ENCODE measurements around the gene SUSD4. TPM values are rescaled to one million over a fixed set of nuclear protein-coding genes. Genes with fewer than 3 reads are reported as not detected.

The SUSD4 gene, protein sequence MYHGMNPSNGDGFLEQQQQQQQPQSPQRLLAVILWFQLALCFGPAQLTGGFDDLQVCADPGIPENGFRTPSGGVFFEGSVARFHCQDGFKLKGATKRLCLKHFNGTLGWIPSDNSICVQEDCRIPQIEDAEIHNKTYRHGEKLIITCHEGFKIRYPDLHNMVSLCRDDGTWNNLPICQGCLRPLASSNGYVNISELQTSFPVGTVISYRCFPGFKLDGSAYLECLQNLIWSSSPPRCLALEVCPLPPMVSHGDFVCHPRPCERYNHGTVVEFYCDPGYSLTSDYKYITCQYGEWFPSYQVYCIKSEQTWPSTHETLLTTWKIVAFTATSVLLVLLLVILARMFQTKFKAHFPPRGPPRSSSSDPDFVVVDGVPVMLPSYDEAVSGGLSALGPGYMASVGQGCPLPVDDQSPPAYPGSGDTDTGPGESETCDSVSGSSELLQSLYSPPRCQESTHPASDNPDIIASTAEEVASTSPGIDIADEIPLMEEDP
- 1 to 10 TPM in 4 of 6 donors, under 1 TPM in 1, not detected in 1; 0.55 to 3.8 (median 2.9) TPM for total RNA-seq

DNA sequence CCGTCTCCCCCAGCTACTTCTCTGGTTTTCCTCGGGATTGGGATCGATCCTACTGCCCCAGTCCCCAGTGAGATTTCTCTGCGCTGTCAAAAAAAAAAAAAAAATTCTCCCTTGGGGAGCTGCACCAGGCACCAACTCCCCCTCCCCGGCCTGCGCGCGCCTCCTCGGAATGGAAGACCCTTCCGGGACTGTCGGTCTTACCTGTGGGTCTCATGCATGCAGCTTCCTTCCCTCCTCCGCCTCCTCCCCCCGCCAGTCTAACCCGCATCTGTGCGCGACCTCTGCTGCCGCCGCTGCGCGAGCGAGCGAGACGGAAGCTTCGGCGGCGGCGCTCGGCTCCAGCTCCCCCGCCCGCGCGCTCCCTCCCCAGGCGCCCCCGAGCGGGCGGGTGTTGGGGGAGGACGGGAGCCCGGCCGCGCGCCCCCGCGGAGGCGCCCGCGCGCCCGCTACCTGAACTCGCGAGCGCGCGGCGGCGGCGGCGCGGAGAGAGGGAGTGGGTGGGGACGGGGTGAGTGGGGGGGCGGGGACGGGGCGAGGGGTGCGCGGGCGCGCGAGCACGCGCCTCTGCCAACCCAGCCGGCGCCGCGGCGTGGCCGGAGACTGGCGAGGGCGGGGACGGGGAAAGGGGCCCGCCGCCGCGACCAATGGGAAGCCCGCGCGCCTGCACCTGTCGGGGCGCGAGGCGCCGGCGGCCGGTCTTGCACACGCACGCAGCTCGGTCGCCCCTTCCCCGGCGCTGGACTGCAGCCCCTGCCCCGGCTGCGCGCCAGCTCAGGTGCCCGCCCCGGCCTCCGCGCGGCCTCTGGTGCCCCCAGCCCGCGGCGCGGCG is at the start of gene SUSD4:
Gene SUSD4 (minus strand): TSS at position 321 of the 829 bp plus-strand sequence. CDS start 751 bp downstream, outside the sequence.
- Histone ChIP-seq H3K4me1 (peaks cover 12 to 26% (median 20%) of the 10 kb centered on the region in 4 donors), H3K27me3 (peaks cover 0 to 17% (median 6%) of the 10 kb centered on the region in 4 donors), H3K36me3 (no peaks in the 10 kb centered on the region), H3K9me3 (no peaks in the 10 kb centered on the region), H3K27ac (no peak within 1 kb of the TSS), H3K4me3 (peak within 1 kb of the TSS; percentile 22 to 59 (median 57))
- DNase-seq (peak; percentile 75 to 93), ATAC-seq (ENCODE audit: low FRiP score in 2 of 2) (peak; percentile 71 to 76)
- 1% methylated on average over 14 to 42 of the region's 111 CpGs for WGBS, 2 donors
- TF ChIP-seq POLR2A (IDR thresholded peaks at IDR 0.05), result no peak
- TF ChIP-seq POLR2AphosphoS5 (IDR thresholded peaks at IDR 0.05), result no peak
- TF ChIP-seq EP300 (IDR thresholded peaks at IDR 0.05), result no peak
- TF ChIP-seq, protein P1, sequence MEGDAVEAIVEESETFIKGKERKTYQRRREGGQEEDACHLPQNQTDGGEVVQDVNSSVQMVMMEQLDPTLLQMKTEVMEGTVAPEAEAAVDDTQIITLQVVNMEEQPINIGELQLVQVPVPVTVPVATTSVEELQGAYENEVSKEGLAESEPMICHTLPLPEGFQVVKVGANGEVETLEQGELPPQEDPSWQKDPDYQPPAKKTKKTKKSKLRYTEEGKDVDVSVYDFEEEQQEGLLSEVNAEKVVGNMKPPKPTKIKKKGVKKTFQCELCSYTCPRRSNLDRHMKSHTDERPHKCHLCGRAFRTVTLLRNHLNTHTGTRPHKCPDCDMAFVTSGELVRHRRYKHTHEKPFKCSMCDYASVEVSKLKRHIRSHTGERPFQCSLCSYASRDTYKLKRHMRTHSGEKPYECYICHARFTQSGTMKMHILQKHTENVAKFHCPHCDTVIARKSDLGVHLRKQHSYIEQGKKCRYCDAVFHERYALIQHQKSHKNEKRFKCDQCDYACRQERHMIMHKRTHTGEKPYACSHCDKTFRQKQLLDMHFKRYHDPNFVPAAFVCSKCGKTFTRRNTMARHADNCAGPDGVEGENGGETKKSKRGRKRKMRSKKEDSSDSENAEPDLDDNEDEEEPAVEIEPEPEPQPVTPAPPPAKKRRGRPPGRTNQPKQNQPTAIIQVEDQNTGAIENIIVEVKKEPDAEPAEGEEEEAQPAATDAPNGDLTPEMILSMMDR (IDR thresholded peaks at IDR 0.05), result no peak

DNA sequence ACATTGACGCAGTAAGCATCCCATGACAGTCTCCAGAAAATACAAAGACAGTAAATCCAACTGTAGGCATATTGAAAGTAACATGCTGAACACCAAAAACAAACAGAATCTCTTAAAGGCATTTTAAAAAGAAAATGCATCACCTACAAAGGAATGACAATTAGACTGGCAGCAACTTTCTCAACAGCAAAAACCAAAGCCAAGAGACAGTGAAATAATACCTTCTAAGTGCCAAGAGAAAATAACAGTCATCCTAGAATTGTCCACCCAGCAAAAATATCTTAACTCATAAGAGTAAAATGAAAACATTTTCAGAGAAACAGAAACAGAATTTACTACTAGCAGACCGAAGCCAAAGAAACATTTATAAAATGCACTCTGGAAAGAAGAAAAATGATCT is 49.2 kb upstream of the SUSD4 start:
- no peak overlapping the region for H3K27ac ChIP-seq
- 82 to 88% methylated on average over 2 of the region's 2 CpGs for WGBS, 2 donors
- DNase-seq, result no peak
- no peak overlapping the region for H3K4me3 ChIP-seq
- H3K4me1 ChIP-seq, result no peaks in the 10 kb centered on the region
- no peaks in the 10 kb centered on the region for H3K36me3 ChIP-seq
- H3K27me3 ChIP-seq, result no peaks in the 10 kb centered on the region
- no peaks in the 10 kb centered on the region for H3K9me3 ChIP-seq
- peak in 1 of 2 donors; percentile 44 for ATAC-seq (ENCODE audit: low FRiP score in 2 of 2)
- TF ChIP-seq EP300 (IDR thresholded peaks at IDR 0.05) (no peak), POLR2A (IDR thresholded peaks at IDR 0.05) (no peak), POLR2AphosphoS5 (IDR thresholded peaks at IDR 0.05) (no peak)
- TF ChIP-seq, protein P1 (IDR thresholded peaks at IDR 0.05), result no peak

DNA sequence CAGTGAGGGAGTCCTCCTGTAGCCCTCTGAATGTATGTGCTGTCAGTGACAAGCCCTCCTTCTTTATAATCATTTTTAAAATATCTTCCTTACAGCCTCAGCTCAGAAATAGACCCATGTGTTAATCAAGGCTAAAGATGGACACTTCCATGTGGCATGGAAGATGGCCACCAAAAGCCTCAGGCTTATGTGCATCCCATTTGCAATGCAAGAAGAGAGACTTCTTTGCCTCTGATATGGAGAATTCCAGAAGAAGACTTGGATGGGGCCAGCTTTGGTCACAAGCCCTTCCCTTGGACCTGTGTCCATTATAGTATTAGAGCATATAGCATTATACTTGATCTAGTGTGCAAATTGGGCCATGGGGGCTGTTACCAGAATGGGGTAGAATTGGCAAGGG is 47.7 kb upstream of the SUSD4 start:
- DNase-seq (no peak), ATAC-seq (ENCODE audit: low FRiP score in 2 of 2) (no peak)
- H3K4me1 ChIP-seq, result no peaks in the 10 kb centered on the region
- TF ChIP-seq POLR2AphosphoS5 (IDR thresholded peaks at IDR 0.05), result no peak
- TF ChIP-seq POLR2A (IDR thresholded peaks at IDR 0.05), result no peak
- no peak for TF ChIP-seq EP300 (IDR thresholded peaks at IDR 0.05)
- TF ChIP-seq, protein P1 (IDR thresholded peaks at IDR 0.05), result no peak
- no peak overlapping the region for H3K27ac ChIP-seq
- no peaks in the 10 kb centered on the region for H3K9me3 ChIP-seq
- no peaks in the 10 kb centered on the region for H3K27me3 ChIP-seq
- H3K4me3 ChIP-seq, result no peak overlapping the region
- H3K36me3 ChIP-seq, result no peaks in the 10 kb centered on the region

DNA sequence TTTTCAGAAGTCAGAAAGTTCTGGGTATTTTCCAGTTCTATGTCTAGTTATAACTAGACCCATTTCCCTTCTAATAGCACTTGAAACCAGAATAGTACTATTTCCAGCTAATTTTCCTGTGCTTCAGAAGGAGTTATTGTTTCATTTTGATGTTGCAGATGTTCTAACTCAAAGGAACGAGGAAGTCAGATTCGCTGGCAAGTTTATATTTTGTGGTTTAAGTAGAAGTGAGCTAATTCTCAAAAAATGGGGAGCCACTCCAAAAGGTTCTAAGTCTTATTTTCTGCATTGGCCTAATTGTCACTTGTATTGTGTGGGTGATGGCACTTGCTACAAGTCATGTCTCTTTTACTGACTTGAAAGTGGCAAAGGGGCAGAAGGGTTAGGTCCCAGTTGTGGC is 47.3 kb upstream of the SUSD4 start:
- H3K27ac ChIP-seq, result no peak overlapping the region

More for the DNA sequence above, 47.3 kb upstream of the SUSD4 start:
- no peaks in the 10 kb centered on the region for H3K36me3 ChIP-seq
- H3K27me3 ChIP-seq, result no peaks in the 10 kb centered on the region
- 39 to 49% methylated on average over 2 of the region's 2 CpGs for WGBS, 2 donors
- H3K4me3 ChIP-seq, result no peak overlapping the region
- TF ChIP-seq, protein P1 (IDR thresholded peaks at IDR 0.05), result no peak
- no peak for TF ChIP-seq EP300 (IDR thresholded peaks at IDR 0.05)
- TF ChIP-seq POLR2AphosphoS5 (IDR thresholded peaks at IDR 0.05), result no peak
- TF ChIP-seq POLR2A (IDR thresholded peaks at IDR 0.05), result no peak
- peak in 1 of 2 donors; percentile 61 for ATAC-seq (ENCODE audit: low FRiP score in 2 of 2)
- H3K4me1 ChIP-seq, result no peaks in the 10 kb centered on the region
- no peaks in the 10 kb centered on the region for H3K9me3 ChIP-seq
- no peak for DNase-seq

Measured in upper lobe of left lung (tissue), 6 donors.